HG03354 (cell line): Measurements from ENCODE around the gene ACP3.
"Not testable (repeated sequence)": the region's sequence is repeated elsewhere in the genome, so short reads cannot be mapped to it uniquely, and the experiment has no call there.

Experiments used
- ATAC-seq: cut with Tn5 transposase; IDR thresholded peaks from one replicate; pipeline ENCODE4 v1.9.1; 2021; ENCODE audit warnings: mild to moderate bottlenecking; ENCODE audit not compliant: unreplicated experiment, poor library complexity, severe bottlenecking

The ACP3 gene

DNA sequence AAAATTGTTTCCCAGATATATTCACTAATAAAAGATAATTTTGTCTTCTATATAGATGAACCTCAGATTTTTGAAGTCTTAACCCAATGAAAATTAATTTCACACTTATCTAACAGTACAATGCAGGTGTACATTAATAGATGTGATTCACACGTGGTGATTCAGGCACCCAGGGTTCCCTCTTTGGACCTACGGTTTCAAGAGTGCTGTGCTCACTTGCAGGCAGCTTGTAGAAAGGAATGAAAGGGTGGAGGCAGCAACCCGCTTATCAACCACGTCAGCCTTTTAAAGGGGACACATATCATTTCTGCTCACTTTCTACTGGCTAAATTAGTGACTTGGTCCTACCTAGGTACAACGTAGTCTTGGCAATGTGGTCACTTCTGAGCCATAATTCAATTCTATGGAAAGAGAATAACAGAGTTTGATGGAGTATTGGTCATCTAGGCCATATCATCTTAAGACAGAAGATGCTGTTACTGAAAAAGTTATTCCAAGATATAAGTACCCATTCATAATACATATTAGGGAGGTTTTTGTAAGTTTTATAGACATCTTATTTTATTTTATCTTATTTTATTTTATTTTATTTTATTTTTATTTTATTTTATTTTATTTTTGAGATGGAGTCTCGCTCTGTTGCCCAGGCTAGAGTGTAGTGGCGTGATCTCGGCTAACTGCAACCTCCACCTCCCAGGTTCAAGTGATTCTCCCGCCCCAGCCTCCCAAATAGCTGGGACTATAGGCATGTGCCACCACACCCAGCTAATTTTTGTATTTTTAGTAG lies 37.9 kb downstream of the ACP3 start:
- ATAC-seq: no peak

DNA sequence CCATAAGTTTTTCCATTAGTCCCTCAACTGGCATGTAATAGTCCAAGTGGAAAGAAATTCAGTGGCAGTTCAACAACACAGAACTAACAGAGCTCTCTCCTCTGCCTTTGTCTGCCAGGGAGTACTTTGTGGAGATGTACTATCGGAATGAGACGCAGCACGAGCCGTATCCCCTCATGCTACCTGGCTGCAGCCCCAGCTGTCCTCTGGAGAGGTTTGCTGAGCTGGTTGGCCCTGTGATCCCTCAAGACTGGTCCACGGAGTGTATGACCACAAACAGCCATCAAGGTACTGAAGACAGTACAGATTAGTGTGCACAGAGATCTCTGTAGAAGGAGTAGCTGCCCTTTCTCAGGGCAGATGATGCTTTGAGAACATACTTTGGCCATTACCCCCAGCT lies 39.4 kb downstream of the ACP3 start:
- ATAC-seq: no peak

DNA sequence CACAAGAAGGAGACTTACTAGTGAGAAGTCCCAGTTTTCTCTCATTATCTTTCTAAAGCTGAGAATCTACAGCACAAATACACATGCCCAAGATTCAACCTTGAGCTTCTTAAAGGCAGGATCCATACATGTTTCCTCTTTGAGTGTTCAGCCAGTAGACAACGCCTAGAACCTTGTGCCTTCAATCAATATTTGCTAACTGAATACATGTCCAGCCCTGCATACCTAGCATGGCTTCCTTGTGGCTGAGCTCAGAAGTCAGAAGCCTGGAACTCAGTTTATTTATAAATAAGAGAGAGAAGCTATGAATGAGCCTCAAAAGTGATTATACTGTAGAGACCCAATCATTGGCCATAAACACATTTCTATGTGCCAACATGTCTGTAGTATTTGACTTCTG lies 43.5 kb downstream of the ACP3 start:
- no peak for ATAC-seq

DNA sequence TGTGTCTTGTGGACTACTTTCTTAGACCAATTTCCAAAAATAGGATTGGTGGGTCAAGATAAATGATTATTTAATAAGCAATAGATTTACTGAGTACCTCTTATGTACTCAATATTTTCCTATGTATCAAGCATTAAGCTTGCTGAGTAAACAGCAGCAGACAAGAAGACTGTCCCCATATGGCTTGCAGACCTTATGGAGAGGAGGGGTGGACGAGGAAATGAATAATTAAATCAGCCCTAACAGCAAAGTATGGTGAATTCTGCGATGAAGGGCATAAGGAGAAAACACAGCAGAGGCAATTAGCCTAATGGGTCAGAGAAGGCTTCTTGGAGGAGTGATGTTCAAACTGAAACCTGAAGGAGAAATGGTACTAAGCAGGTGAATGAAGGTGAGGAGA lies 45.1 kb downstream of the ACP3 start:
- no peak for ATAC-seq

DNA sequence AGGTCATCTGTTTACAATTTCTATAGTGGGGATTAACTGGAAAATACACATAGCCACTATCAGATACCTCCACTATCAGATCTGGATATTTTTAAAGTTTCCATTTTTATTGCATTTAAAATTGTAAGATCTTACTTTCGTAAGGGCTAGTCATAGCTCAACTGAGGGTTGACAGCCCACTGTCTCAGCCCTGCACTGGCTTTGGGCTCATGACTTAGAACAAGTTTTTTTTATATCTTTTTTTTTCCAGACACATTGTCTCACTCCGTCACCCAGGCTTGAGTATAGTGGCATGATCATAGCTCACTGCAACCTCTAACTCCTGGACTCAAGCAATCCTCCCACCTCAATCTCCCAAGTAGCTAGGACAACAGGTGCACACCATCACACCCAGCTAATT lies 51.3 kb downstream of the ACP3 start:
- ATAC-seq: no peak

DNA sequence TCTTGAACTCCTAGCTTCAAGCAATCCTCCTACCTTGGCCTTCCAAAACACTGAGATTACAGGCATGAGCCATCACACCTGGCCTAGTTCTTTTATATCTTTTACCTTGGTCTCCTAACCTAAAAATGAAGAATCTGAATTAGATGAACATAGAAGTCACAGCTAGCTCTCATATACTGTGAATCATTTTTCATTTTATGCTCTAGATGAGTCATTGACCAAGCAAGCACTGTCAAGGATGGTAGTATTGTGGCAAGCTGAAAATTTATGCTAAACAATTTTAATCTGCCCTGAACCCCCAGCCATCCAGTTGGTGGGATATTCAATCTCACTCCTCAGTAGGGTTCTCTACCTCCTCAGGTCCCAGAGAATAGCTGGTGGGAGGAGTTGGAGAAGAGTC lies 51.8 kb downstream of the ACP3 start:
- no peak for ATAC-seq

DNA sequence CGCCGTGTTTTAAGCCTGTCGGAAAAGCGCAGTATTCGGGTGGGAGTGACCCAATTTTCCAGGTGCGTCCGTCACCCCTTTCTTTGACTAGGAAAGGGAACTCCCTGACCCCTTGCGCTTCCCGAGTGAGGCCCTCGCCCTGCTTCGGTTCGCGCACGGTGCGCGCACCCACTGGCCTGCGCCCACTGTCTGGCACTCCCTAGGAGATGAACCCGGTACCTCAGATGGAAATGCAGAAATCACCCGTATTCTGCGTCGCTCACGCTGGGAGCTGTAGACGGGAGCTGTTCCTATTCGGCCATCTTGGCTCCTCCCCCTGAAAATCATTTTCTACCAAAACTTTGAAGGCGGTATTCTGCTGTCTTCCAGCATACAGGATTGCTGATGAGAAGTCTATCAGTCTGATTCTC lies 59.7 kb downstream of the ACP3 start:
- not testable (repeated sequence) for ATAC-seq

DNA sequence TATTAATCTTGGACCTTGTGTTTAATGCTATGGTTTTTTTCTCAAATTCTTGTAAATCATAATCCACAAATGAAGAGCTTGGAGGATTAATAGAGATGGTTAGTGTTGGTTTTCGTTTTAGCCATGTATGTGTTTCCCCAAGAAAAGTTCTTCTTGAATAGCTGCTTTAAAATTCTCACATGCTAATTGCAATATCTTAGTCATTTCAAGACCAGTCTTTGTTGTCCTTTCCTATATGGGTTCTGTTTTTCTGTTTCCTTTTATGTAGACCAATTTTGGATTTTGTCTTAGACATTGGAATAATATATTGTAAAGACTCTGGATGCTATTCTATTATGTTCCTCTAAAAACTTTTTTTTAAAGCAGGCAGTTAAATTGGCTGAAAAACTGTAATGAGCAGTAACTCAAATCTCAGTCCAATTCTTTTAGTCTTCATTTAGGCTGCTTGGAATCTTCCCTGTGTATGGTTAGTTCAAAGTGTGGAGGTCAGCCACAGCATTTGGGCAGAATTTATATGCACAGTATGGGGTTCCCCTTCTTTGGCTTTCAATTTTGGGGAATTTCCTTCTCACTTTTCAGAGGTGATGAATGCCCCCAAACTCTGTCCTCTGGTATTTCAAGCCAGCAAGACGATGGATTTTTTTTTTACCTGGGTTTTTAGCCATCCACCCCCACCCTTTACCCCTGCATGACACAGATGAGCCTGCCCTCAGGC lies 61.0 kb downstream of the ACP3 start:
- no peak for ATAC-seq

DNA sequence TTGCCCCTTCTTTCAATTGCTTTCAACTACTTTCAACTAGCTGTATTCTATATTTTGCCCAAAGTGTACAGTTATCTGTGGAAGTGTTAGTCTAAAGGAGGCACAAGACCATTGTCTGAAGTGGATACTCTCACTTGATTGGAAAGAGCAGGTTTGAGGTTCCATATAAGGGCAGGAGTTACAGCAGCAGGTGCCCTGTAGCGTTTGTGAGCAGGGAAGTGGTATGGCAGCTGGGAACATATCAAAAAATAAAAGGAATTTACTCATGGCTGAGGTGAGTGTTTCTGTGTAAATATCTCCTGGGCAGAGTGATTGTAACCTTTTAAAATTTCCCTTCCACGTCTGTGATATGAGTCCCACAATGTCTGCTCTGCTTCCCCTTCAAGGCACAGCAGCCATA lies 61.6 kb downstream of the ACP3 start:
- ATAC-seq: no peak

DNA sequence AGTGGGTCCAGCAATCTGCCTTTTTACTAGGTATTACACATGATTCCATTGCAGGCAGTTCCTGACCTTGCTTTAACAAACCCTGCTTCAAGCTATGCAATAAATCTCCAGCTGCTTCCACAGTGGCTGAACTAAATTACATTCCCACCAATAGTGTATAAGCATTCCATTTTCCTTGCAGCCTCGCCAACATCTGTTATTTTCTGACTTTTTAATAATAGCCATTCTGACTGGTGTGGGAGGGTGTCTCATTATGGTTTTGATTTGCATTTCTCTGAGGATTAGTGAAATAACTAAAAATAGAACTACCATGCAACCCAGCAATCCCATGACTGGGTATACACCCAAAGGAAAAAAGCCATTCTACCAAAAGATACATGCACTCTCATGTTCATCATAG lies 63.7 kb downstream of the ACP3 start:
- no peak for ATAC-seq

DNA sequence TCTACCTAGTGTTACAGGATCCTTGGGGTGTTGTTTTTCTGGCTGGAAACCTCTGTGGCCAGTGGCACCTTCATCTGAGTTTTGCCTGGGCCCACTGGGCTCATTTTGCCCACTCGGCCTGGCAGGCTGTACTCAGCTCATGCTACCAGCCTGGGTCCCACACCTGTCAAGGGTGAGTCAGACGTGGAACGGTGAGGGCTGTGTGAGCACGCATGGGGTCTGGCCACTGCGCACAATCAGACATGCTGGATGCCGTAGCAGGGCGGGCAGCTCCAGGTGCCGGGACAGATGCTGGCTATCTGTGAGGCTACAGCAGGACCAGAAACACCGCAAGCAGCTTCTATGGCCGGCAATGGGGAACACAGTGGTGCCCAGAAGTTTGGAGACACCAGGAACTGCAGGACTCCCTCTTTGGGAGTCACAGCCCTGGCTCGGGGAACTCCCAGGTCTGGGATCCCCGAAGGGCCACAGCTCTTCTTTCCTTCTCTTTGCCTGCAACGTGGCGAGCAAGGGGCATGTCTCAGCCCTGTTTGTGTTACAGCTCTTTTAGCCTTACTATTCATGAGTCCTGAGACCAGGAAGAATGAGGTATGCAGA lies 64.2 kb downstream of the ACP3 start:
- ATAC-seq: no peak

DNA sequence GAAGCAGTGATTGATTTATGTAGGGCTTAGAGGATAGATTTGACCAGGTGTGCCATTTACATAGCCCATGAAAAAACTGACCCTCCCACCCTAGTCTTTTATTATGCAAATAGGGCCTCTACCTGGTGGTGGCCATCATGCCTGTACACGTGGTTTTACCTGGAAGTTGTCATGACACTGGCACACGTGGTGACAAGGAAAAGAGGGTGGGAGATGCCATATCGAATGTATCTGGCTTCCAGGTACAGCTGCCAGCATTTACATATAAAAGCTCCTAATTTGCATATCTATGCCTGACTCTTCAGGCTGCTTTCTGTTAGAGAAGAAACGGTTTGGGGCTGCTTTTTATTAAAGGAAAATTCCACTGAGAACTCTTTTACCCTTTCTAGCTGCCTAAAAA lies 65.1 kb downstream of the ACP3 start:
- no peak for ATAC-seq

DNA sequence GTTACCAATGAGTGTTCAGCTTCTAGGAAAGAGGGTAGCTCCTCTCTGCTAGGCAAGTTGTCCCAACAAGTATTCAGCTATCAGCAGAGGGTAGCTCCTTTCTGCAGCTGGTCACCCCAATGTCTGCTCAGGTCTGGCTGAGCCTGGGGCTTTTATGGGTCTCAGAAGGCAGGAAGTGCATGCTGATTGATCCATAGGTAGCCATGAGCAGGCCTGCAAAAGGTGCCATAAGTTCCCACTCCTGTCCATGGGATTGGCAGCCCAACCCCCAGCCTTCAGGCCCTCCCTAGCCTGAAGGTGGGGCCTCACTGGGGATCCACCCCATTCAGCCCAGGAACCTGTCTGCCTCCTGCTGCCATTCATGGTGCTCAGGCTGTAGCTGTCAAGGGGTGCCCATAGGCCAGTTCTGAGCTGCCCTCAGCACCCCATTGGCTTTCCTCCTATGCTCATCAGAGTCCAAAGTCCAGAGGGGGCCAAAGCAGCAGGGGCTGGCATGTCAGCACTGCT lies 65.5 kb downstream of the ACP3 start:
- ATAC-seq: no peak

DNA sequence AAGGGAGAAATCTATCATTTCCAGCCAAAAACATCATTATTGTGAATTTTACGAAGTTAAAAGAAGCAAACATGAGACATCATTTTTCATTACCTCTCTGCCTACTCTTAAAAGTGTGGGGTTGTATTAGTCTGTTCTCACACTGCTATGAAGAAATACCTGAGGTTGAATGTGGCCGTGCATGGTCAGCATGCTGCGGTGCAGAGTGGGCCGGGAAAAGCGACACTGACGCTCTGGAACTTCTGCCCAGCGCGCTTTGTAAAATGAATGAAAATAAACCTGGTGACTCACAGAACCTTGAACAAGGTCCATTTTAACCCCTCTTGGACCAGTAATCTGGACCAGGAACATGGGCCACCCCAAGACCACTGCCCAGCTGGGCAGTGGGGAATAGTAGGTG lies 69.1 kb downstream of the ACP3 start:
- no peak for ATAC-seq

DNA sequence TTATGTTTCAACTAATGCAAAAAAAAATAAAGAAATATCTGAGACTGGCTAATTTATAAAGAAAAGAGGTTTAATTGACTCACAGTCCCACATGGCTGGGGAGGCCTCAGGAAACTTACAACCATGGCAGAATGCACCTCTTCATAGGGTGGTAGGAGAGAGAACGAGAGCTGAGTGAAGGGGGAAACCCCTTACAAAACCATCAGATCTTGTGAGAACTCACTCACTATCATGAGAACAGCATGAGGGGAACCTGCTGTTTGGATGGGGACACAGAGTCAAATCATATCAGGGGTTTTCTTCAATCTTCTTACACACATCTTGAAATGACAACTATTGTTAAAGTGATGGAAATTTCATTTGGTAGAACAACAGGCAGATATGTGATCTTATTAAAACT lies 75.5 kb downstream of the ACP3 start:
- ATAC-seq: not testable (repeated sequence)

DNA sequence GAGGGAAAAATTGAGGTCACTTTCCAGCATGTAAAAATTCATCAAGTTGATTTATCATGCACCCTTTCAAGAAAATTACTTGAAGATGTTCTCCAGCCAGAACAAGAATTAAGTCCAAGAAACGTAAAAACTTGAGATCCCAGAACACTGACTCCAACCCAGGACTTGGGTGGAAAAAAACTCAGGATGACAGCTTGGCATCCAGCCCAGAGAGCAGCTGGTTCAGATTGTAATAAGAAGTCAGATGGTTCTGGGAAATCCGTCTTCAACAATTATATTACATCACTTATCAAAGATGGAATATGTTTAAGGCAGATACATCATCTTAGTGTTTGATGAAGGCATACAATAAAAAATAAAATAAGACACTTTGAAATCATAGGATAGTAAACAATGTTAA lies 77.1 kb downstream of the ACP3 start:
- no peak for ATAC-seq

DNA sequence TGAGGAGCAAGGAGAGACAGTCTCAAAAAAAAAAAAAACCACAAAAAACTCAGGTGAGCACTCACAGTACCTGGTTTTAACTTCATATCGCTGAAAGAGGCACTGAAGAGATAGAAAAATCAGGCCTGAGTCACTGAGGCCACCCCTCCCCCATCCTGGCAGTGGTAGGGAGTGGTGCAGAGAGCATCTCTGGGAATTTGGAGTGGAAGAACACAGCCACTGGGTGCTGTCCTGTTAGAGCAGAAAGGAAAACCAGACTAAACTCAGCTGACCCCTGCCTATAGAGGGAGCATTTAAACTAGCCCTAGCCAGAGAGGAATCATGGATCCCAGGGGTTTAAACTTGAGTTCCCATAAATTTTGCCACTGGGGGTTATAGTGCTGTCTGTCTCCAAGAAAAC lies 77.9 kb downstream of the ACP3 start:
- ATAC-seq: no peak

DNA sequence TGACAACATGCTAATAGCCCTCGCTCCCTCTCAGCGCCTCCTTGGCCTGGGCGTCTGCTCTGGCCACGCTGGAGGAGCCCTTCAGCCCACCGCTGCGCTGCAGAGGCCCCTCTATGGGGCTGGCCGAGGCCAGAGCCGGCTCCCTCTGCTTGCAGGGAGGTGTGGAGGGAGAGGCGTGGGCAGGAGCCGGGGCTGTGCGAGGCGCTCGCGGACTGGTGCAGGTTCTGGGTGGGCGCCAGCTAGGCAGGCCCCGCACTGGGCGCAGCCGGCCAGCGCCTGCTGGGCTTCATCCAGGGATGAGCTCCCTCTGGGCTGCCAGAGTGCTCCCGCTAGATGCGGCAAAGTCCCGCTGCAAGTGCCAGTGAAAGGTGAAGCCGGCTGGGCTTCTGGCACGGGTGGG lies 79.0 kb downstream of the ACP3 start:
- no peak for ATAC-seq

DNA sequence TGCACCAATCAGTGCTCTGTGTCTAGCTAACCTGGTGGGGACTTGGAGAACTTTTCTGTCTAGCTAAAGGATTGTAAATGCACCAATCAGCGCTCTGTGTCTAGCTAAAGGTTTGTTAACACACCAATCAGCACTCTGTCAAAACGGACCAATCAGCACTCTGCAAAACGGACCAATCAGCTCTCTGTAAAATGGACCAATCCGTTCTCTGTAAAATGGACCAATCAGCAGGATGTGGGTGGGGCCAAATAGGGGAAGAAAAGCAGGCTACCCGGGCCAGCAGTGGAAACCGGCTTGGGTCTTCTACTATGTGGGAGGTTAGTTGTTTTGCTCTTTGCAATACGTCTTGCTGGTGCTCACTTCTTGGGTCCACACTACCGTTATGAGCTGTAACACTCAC lies 79.6 kb downstream of the ACP3 start:
- not testable (repeated sequence) for ATAC-seq

DNA sequence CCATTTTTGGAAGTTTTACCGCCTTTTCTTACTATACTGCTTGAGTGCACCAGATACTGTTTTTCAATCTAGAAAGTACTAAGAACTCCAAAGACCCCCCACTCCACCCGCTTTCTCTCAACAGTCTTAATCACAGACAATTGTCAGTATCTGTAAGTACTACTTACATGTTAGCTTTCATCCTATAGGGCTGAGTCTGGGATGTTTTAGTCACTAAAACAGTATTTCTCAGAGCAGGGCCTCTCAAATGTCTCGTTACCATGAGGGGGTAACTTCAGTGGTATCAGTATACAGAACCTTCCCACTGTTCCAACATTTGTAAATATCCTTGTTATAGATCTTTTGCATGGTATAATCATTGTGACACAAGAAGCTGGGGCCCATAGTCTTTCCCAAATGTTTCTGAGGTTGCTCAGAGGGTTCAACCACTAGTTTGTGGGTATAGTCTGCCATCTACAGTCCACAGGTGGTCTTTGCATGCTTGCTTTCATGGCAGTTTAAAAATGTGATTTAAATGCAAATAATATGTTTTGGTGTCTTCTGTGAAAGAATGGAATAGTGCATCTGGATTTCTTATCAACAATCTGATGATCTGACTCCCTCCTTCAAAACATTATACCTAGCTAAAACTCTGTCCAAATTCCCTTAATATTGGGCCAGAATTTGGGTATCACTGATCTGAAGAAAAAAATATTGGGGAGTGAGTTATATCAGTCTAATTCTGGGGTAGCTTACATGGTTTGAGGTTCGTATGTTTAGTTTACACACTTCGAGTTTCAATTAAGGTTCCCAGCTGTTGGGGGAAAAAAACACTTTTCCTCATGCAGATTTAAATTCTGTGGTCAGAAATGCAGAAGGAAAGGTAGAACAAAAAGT lies 82.1 kb downstream of the ACP3 start:
- ATAC-seq: no peak
